K562 (cell line): ENCODE measurements around the gene SLC6A8. TPM values are rescaled to one million over a fixed set of nuclear protein-coding genes. Genes with fewer than 3 reads are reported as not detected.

Experiments used
- CREM ChIP-seq: IDR thresholded peaks from 2 replicates; pipeline ENCODE4 v1.6.1; 2014; ENCODE audit warnings: antibody characterized with exemption, low read depth
- DNMT1 ChIP-seq: fragments of 450-650 bp; IDR thresholded peaks from 2 replicates; pipeline ENCODE4 v1.6.1; 2016; ENCODE audit warnings: antibody characterized with exemption, mild to moderate bottlenecking
- EP300 ChIP-seq: IDR thresholded peaks from 2 replicates; pipeline ENCODE4 v1.6.1; 2012; ENCODE audit warnings: low read length, improper control_type of control experiment
- HDAC8 ChIP-seq: fragments of 450-650 bp; IDR thresholded peaks from 2 replicates; pipeline ENCODE4 v1.6.1; 2016; ENCODE audit warnings: mild to moderate bottlenecking, missing genetic modification characterization, moderate library complexity, missing compliant biosample characterization
- HNRNPK ChIP-seq: fragments of 200-400 bp; formaldehyde crosslinking; IDR thresholded peaks from one replicate; pipeline ENCODE4 v1.6.1; 2018; ENCODE audit warnings: mild to moderate bottlenecking, low read depth, low read length; ENCODE audit not compliant: poor library complexity, severe bottlenecking
- JUND ChIP-seq, 2 experiments: IDR thresholded peaks; 2 replicates in 1 of 2; 3 replicates in 1 of 2; pipeline ENCODE4 v1.6.1; 2011; ENCODE audit warnings: borderline replicate concordance in 2 of 2, low read depth in 2 of 2, low read length in 2 of 2, improper control_type of control experiment in 1 of 2, missing biosample characterization in 1 of 2, missing genetic modification characterization in 1 of 2, missing genetic modification reagents in 1 of 2
- PHB ChIP-seq: fragments of 250-450 bp; sonication (Bioruptor Pico); IDR thresholded peaks from 2 replicates; pipeline ENCODE4 v1.5.0; 2021
- POLR2H ChIP-seq: IDR thresholded peaks from 2 replicates; pipeline ENCODE4 v1.6.1; 2016; ENCODE audit warnings: missing genetic modification characterization, low read depth, mild to moderate bottlenecking, control low read depth, missing compliant biosample characterization, moderate library complexity
- RBFOX2 ChIP-seq: fragments of 200-400 bp; formaldehyde crosslinking; IDR thresholded peaks from 2 replicates; pipeline ENCODE4 v1.6.1; 2017; ENCODE audit warnings: low read depth, mild to moderate bottlenecking, low read length, moderate library complexity
- RNF219 ChIP-seq: fragments of 250-450 bp; sonication (Bioruptor Pico); IDR thresholded peaks from 2 replicates; pipeline ENCODE4 v1.5.0; 2022; ENCODE audit warnings: mild to moderate bottlenecking
- SRSF1 ChIP-seq: fragments of 200-400 bp; formaldehyde crosslinking; IDR thresholded peaks from 2 replicates; pipeline ENCODE4 v1.6.1; 2017; ENCODE audit warnings: mild to moderate bottlenecking, low read depth, low read length, moderate library complexity
- TSHZ1 ChIP-seq: fragments of 250-450 bp; sonication (Bioruptor Pico); IDR thresholded peaks from 2 replicates; pipeline ENCODE4 v1.4.0; 2020; ENCODE audit warnings: mild to moderate bottlenecking, moderate library complexity
- ZNF431 ChIP-seq: sonication (generic); formaldehyde crosslinking; IDR thresholded peaks from 2 replicates; pipeline ENCODE4 v1.8.0; 2022; ENCODE audit warnings: mild to moderate bottlenecking, missing genetic modification reagents
- polyA plus RNA-seq, 8 experiments: library from polyadenylated mRNA; depleted of rRNA in 4 of 8; stranded (reverse) in 5 of 8; unstranded in 3 of 8; fragments of >200 nt; fragmentation: Nextera tagmentation in 2 of 8; fragmentation: Illumina TruSeq in 1 of 8; extraction: Ambion mirVana in 2 of 8; extraction: Trizol in 1 of 8; gene quantifications; 2 replicates each; pipeline versions ENCODE4 v1.2.1 to v1.2.3, GENCODE V29; 2011 to 2014; ENCODE audit warnings: inconsistent platforms in 1 of 8, missing spikeins in 1 of 8
- total RNA-seq, 7 experiments: library from RNA; depleted of rRNA in 6 of 7; stranded (reverse); fragments of >200 nt in 6 of 7; fragmentation: Illumina TruSeq in 2 of 7; extraction: Trizol in 2 of 7; gene quantifications; 2 replicates each; pipeline versions ENCODE4 v1.2.1 to v1.2.3, GENCODE V29; 2011 to 2021; ENCODE audit warnings: low replicate concordance in 1 of 7
- TF ChIP-seq, protein P1 (sequence below): fragments of 250-450 bp; sonication (Bioruptor Pico); IDR thresholded peaks from 2 replicates; pipeline ENCODE4 v1.4.0; 2020
- TF ChIP-seq, protein P2 (sequence below): IDR thresholded peaks from 2 replicates; pipeline ENCODE4 v1.6.1; 2011; ENCODE audit warnings: borderline replicate concordance, low read depth, mild to moderate bottlenecking, moderate library complexity, low read length; ENCODE audit not compliant: insufficient read depth, poor library complexity, severe bottlenecking

Gene SLC6A8
- total and polyA plus RNA-seq, 9 of the 15 experiments (the other 6 are each of a cell fraction or from before 2014, with no cell fraction given) = 0.68 to 144 (median 34.3) TPM

DNA sequence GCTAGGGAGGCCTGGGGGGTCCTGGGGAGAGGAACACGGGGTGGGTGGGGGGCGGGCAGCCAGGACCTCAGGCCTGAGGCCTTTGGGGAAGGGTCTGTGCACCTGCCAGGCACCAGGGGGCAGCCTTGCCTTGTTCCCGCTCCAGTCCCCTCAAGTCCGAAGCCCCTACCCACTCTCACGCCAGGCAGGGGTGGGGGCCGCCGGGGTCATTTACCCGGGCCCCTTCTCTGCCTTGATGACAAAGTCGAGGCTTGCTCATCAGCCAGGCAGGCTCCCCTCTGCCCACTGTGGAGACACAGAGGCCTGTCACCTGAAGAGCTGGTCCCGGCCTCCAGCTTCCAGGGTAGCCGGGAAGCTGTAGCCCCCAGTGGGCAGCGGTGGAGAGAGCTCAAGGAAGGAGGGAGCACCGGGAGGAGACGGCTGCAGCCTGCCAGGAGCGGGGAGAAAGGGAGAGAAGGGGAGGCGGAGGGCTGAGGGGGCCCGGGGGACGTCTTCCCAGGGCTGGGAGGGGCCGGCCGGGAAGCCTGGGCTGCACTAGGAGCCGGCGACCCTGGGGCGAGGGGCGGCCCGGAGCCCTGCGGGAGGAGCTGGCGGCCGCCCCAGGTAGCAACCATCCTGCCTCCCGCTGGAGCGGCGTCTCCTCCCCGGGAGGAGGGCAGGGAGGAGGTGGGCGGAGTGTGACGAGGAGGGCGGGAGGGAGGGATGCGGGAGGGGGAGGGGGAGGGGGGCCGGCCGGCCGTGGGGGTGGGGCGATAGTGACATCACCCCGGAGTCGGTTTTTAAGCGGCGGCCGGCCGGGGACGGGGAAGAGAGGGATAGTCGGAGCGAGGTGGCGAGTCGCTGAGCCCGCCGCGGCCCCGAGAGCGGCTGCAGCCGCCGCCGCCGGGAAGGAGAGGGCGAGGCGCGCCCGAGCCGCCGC lies at the start of gene SLC6A8 (continued):
- 0 out of 2 replicates have a peak, but pooled peaks have one; percentile 37 for TF ChIP-seq CREM
- TF ChIP-seq JUND (IDR thresholded peaks at IDR 0.05; ENCODE audit: borderline replicate concordance, low read depth, low read length) = 0 out of 2 replicates have a peak, but pooled peaks have one; percentile 37
- no peak; the same call in 2 of the 3 replicates for TF ChIP-seq JUND (tag; IDR thresholded peaks at IDR 0.05; ENCODE audit: borderline replicate concordance, low read depth, low read length)
- TF ChIP-seq RBFOX2 = peak; percentile 69
- TF ChIP-seq PHB (CRISPR knock-in tag) = no peak
- no peak for TF ChIP-seq EP300
- TF ChIP-seq ZNF431 (CRISPR knock-in tag) = no peak
- TF ChIP-seq TSHZ1 (CRISPR knock-in tag) = no peak
- TF ChIP-seq RNF219 = no peak
- TF ChIP-seq SRSF1 = no peak
- peak; percentile 55 for TF ChIP-seq HNRNPK
- peak; percentile 57 for TF ChIP-seq POLR2H (tag)
- TF ChIP-seq, protein P1, sequence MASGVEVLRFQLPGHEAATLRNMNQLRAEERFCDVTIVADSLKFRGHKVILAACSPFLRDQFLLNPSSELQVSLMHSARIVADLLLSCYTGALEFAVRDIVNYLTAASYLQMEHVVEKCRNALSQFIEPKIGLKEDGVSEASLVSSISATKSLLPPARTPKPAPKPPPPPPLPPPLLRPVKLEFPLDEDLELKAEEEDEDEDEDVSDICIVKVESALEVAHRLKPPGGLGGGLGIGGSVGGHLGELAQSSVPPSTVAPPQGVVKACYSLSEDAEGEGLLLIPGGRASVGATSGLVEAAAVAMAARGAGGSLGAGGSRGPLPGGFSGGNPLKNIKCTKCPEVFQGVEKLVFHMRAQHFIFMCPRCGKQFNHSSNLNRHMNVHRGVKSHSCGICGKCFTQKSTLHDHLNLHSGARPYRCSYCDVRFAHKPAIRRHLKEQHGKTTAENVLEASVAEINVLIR (CRISPR knock-in tag) = no peak
- TF ChIP-seq, protein P2, sequence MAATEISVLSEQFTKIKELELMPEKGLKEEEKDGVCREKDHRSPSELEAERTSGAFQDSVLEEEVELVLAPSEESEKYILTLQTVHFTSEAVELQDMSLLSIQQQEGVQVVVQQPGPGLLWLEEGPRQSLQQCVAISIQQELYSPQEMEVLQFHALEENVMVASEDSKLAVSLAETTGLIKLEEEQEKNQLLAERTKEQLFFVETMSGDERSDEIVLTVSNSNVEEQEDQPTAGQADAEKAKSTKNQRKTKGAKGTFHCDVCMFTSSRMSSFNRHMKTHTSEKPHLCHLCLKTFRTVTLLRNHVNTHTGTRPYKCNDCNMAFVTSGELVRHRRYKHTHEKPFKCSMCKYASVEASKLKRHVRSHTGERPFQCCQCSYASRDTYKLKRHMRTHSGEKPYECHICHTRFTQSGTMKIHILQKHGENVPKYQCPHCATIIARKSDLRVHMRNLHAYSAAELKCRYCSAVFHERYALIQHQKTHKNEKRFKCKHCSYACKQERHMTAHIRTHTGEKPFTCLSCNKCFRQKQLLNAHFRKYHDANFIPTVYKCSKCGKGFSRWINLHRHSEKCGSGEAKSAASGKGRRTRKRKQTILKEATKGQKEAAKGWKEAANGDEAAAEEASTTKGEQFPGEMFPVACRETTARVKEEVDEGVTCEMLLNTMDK = peak; percentile 64
- no peak for TF ChIP-seq DNMT1
- no peak for TF ChIP-seq HDAC8 (tag)
